Stomach (tissue), 9 donors: Measurements from ENCODE around the gene PARP11. TPM values are rescaled to one million over a fixed set of nuclear protein-coding genes. Genes with fewer than 3 reads are reported as not detected.

Experiments
- DNase-seq, 2 donors: peaks; one replicate each; pipeline versions ENCODE4 v3.0.0 to v3.0.0-alpha.2; 2013 to 2019
- H3K27ac ChIP-seq, 5 donors: fragments of 200-600 bp in 4 of 5; sonication (generic) in 4 of 5; one replicate each; pipeline ENCODE4 v1.5.1; 2013 to 2019; ENCODE audit warnings: mild to moderate bottlenecking in 1 of 5, moderate library complexity in 1 of 5
- H3K27me3 ChIP-seq, 3 donors: fragments of 200-600 bp; sonication (generic); one replicate each; pipeline ENCODE4 v1.5.1; 2017 to 2019; ENCODE audit warnings: mixed run types in 1 of 3
- H3K36me3 ChIP-seq, 4 donors: fragments of 200-600 bp; sonication (generic); 1 replicate in 3 of 4; 2 replicates in 1 of 4; pipeline ENCODE4 v1.5.1; 2016 to 2019
- H3K4me1 ChIP-seq, 4 donors: fragments of 200-600 bp; sonication (generic); one replicate each; pipeline ENCODE4 v1.5.1; 2016 to 2019
- H3K4me3 ChIP-seq, 4 donors: fragments of 200-600 bp; sonication (generic) in 3 of 4; one replicate each; pipeline ENCODE4 v1.5.1; 2016 to 2019; ENCODE audit warnings: mild to moderate bottlenecking in 1 of 4
- H3K9me3 ChIP-seq, 4 donors: fragments of 200-600 bp; sonication (generic); one replicate each; pipeline ENCODE4 v1.5.1; 2016 to 2019
- CTCF ChIP-seq, 7 experiments: fragments of 450-650 bp in 4 of 7; fragments of 200-600 bp in 3 of 7; sonication (generic) in 3 of 7; IDR thresholded peaks; one replicate each; pipeline ENCODE4 v1.5.1; 2016 to 2019; ENCODE audit warnings: antibody characterized with exemption in 7 of 7, control low read depth in 2 of 7, mild to moderate bottlenecking in 1 of 7
- EP300 ChIP-seq: sonication (generic); formaldehyde crosslinking; IDR thresholded peaks from one replicate; pipeline ENCODE4 v1.6.1; 2017; ENCODE audit warnings: antibody characterized with exemption
- POLR2A ChIP-seq, 4 donors: fragments of 450-650 bp; IDR thresholded peaks; one replicate each; pipeline ENCODE4 v1.6.1; 2016; ENCODE audit warnings: antibody characterized with exemption in 4 of 4, control low read depth in 2 of 4, mild to moderate bottlenecking in 1 of 4, moderate library complexity in 1 of 4
- POLR2AphosphoS5 ChIP-seq, 3 donors: sonication (generic); formaldehyde crosslinking; IDR thresholded peaks; one replicate each; pipeline ENCODE4 v1.6.1; 2016; ENCODE audit warnings: antibody characterized with exemption in 3 of 3
- WGBS, 5 donors: extraction: QIAGEN DNeasy Blood & Tissue Kit in 3 of 5; methylation state at CpG; one replicate each; pipeline versions ENCODE4 v1.1.5 to v1.1.7; 2013 to 2018; 5-methylcytosine and 5-hydroxymethylcytosine counted together
- intact Hi-C: fragments of 100-400 bp; cut with DNase I; formaldehyde crosslinking; loops from one replicate; pipeline ENCODE4 v1.15.1; 2023; ENCODE audit warnings: low total_unique reads
- polyA plus RNA-seq, 3 donors: library from polyadenylated mRNA; stranded (reverse); fragments of 200-250 nt; gene quantifications; one replicate each; pipeline ENCODE4 v1.2.3, GENCODE V29; 2013
- total RNA-seq, 5 donors: library from RNA; depleted of rRNA; stranded (reverse); fragments of >200 nt; gene quantifications; one replicate each; pipeline versions ENCODE4 v1.1.0 to v1.2.3, GENCODE V29; 2014 to 2016
- donor health status: healthy with polysubstance abuse.
- donor health status: Bipolar disorder and iron deficiency.
- donor health status: healthy.

PARP11 gene
- total and polyA plus RNA-seq, 8 donors, result 1.4 to 8.1 (median 3.7) TPM

GRCh38 chr12:3827301-3828000, 45.7 kb downstream of the PARP11 start:
- Histone ChIP-seq H3K36me3 (peaks cover 0 to 55% (median 35%) of the 10 kb centered on the region in 4 donors), H3K9me3 (no peaks in the 10 kb centered on the region), H3K4me3 (no peak overlapping the region), H3K4me1 (no peaks in the 10 kb centered on the region), H3K27ac (no peak overlapping the region), H3K27me3 (no peaks in the 10 kb centered on the region)
- intact Hi-C loops, result no loop called here
- TF ChIP-seq EP300, result no peak
- TF ChIP-seq POLR2AphosphoS5 (IDR thresholded peaks at IDR 0.05), result no peak
- no peak for TF ChIP-seq CTCF (IDR thresholded peaks at IDR 0.05)
- TF ChIP-seq POLR2A (IDR thresholded peaks at IDR 0.05), result no peak
- WGBS, 5 donors, result 81 to 94% (median 88%) methylated on average over 3 of the region's 3 CpGs
- DNase-seq, result no peak

GRCh38 chr12:3821441-3821840, 51.8 kb downstream of the PARP11 start:
- no peak for DNase-seq
- no peak overlapping the region for H3K4me3 ChIP-seq
- H3K27me3 ChIP-seq, result no peaks in the 10 kb centered on the region
- H3K36me3 ChIP-seq, result peaks cover 0 to 59% (median 53%) of the 10 kb centered on the region in 4 donors
- no peaks in the 10 kb centered on the region for H3K4me1 ChIP-seq
- TF ChIP-seq EP300 (no peak), CTCF (IDR thresholded peaks at IDR 0.05) (no peak)
- no peak overlapping the region for H3K27ac ChIP-seq
- H3K9me3 ChIP-seq, result no peaks in the 10 kb centered on the region
- intact Hi-C loops, result no loop called here
- WGBS, 5 donors, result 71 to 95% (median 93%) methylated on average over 1 of the region's 1 CpG

- peaks cover 0 to 49% (median 41%) of the 10 kb centered on the region in 4 donors for H3K36me3 ChIP-seq
- H3K9me3 ChIP-seq, result no peaks in the 10 kb centered on the region
- WGBS, 5 donors, result 88 to 94% (median 89%) methylated on average over 3 of the region's 3 CpGs
- DNase-seq, result no peak
- H3K4me3 ChIP-seq, result no peak overlapping the region
- no peaks in the 10 kb centered on the region for H3K27me3 ChIP-seq
- TF ChIP-seq EP300, result no peak
- TF ChIP-seq POLR2A (IDR thresholded peaks at IDR 0.05), result no peak
- no peak for TF ChIP-seq POLR2AphosphoS5 (IDR thresholded peaks at IDR 0.05)
- no peak for TF ChIP-seq CTCF (IDR thresholded peaks at IDR 0.05)
- intact Hi-C loops, result no loop called here
- no peak overlapping the region for H3K27ac ChIP-seq
- H3K4me1 ChIP-seq, result no peaks in the 10 kb centered on the region
These were observed 53.1 kb downstream of the PARP11 start for GRCh38 chr12:3820122-3820521.

- Histone ChIP-seq H3K9me3 (no peaks in the 10 kb centered on the region), H3K27me3 (no peaks in the 10 kb centered on the region), H3K27ac (no peak overlapping the region), H3K4me3 (no peak overlapping the region), H3K36me3 (peaks cover 0 to 46% (median 27%) of the 10 kb centered on the region in 4 donors), H3K4me1 (no peaks in the 10 kb centered on the region)
- intact Hi-C loops, result no loop called here
- TF ChIP-seq POLR2AphosphoS5 (IDR thresholded peaks at IDR 0.05), result no peak
- no peak for TF ChIP-seq CTCF (IDR thresholded peaks at IDR 0.05)
- no peak for TF ChIP-seq POLR2A (IDR thresholded peaks at IDR 0.05)
- no peak for TF ChIP-seq EP300
- no peak for DNase-seq
- WGBS, 5 donors, result 59 to 96% (median 92%) methylated on average over 2 of the region's 2 CpGs
These were observed 56.9 kb downstream of the PARP11 start for GRCh38 chr12:3816266-3816665.
